GM13976 (cell line): ENCODE measurements around the gene GABRA5.

Source experiments
- DNase-seq: peaks from one replicate; pipeline ENCODE4 v3.0.0; 2012; ENCODE audit warnings: low spot score
- in situ Hi-C: fragments of 300-500 bp; cut with MboI; formaldehyde crosslinking; loops from one replicate; pipeline ENCODE4 v1.12.0; 2022; ENCODE audit warnings: low sequenced_read_pairs, mixed read lengths, inconsistent platforms; ENCODE audit not compliant: unreplicated experiment
- TF ChIP-seq, protein P1 (sequence below): IDR thresholded peaks from 2 replicates; pipeline ENCODE4 v1.5.1; 2012; ENCODE audit warnings: borderline replicate concordance, mild to moderate bottlenecking; ENCODE audit not compliant: insufficient read depth; ENCODE audit errors: extremely low read depth, missing control alignments, control extremely low read depth

The GABRA5 gene

DNA sequence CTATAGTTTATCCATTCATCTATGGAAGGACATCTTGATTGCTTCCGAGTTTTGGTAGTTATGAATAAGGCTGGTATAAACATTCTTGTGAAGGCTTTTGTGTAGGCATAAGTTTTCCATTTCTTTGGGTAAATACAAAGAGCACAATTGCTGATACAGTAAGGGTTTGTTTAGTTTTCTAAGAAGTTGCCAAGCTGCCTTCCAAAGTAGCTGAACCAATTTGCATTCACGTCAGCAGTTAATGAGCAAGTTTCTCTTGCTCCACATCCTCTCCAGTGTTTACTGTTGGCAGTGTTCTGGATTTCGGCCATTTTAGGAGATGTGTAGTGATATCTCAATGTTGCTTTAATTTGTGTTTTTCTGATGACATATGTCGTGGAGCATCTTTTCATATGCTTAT is 34.2 kb downstream of the GABRA5 start:
- TF ChIP-seq, protein P1, sequence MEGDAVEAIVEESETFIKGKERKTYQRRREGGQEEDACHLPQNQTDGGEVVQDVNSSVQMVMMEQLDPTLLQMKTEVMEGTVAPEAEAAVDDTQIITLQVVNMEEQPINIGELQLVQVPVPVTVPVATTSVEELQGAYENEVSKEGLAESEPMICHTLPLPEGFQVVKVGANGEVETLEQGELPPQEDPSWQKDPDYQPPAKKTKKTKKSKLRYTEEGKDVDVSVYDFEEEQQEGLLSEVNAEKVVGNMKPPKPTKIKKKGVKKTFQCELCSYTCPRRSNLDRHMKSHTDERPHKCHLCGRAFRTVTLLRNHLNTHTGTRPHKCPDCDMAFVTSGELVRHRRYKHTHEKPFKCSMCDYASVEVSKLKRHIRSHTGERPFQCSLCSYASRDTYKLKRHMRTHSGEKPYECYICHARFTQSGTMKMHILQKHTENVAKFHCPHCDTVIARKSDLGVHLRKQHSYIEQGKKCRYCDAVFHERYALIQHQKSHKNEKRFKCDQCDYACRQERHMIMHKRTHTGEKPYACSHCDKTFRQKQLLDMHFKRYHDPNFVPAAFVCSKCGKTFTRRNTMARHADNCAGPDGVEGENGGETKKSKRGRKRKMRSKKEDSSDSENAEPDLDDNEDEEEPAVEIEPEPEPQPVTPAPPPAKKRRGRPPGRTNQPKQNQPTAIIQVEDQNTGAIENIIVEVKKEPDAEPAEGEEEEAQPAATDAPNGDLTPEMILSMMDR = no peak
- in situ Hi-C loops = no loop called here
- DNase-seq = no peak

DNA sequence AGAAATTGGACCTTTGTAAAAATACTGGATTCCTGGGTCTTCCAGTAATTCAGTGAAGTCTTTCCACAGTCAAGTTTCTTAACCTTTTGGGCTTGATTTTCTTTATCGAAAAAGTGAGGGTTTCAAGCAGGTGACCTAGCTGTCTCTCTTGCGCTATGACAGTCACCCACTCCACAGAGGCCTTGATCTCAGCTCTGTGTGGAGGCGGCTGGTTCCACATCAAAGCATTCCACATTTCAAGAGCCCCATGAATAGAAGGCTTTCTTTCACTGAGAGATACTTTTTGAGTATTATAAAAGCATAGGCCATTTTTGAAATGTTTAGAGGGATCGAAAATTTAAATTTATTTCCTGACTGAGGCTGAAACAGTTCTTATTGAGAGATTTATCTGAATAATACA is 43.9 kb downstream of the GABRA5 start:
- in situ Hi-C loops = no loop called here
- no peak for DNase-seq
- TF ChIP-seq, protein P1 = no peak

DNA sequence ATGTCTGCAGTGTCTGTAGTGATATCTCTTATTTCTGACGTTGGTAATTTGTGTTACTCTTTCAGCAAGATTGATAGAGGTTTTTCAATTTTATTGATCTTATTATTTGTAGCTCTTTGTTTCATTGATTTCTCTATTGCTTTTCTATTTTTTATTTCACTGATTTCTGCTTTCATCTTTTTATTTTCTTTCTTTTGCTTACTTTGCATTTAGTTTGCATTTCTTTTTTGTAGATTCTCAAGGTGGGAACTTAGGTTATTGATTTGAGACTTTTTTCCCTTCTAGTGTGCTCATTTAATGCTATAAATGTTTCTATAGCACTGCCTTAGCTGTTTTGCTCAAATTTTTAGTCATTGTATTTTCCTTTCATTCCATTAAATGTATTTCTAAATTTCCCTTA is 54.6 kb downstream of the GABRA5 start:
- no peak for DNase-seq
- TF ChIP-seq, protein P1 = no peak
- in situ Hi-C loops = no loop called here

DNA sequence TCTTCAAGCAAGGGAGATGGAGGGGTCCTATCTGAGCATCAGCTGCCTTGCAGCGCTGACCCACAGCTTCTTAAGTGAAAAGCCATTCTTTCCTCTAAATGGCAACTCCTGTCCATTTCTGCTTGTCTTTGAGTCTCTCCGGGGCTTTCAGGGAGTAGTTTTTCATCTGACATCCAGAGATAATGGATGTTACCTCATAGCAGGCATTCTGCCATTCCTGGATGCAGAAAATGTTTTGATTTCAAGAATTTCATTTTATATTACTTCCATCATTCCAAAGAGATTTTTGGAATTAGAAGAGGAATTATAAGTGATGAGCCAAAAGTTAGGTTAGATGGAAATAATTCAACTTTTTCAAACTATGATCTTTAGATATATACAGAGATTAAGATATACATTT is 59.2 kb downstream of the GABRA5 start:
- no peak for DNase-seq

DNA sequence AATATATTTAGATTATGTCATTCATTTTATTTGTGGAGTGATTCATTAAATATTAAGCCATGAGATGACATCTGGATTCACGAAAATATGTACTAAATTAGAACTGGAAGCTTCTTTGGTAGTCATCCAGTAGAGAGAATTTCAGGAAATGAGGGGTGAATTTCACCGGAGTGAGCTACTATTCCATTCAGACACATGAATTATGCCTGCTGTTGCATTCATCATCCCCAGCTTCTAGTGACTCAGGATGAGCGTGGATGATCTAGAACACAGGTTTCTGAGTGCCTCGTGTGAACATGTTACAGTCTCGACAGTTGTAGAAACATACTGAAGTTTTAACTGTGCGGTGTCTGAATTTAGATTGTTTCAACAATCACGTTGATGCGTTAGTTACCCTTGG is 61.2 kb downstream of the GABRA5 start:
- DNase-seq = no peak
- in situ Hi-C loops = no loop called here
- TF ChIP-seq, protein P1 = no peak

More for the DNA sequence above, 59.2 kb downstream of the GABRA5 start:
- TF ChIP-seq, protein P1 = no peak
- in situ Hi-C loops = no loop called here

DNA sequence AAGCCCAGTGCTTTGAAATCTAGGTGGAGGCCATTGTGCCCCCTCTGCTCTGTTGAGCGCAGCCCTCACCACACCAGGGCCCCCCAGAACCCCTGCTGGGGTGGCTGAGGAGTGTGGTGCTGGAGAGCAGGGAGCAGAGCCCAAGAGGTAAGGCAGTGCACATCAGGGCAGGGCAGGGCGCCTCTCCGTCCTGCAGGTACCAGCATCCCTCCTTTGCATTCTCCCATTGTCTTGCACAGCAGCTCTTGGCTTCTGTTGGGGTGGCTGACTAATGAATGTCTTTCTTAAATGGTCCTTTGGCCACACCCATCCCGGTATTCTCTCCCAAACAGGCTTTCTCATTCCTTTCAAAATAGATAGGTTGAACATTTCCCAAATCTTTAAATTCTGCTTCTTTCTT is 62.7 kb downstream of the GABRA5 start:
- in situ Hi-C loops = no loop called here
- DNase-seq = no peak
- TF ChIP-seq, protein P1 = no peak

DNA sequence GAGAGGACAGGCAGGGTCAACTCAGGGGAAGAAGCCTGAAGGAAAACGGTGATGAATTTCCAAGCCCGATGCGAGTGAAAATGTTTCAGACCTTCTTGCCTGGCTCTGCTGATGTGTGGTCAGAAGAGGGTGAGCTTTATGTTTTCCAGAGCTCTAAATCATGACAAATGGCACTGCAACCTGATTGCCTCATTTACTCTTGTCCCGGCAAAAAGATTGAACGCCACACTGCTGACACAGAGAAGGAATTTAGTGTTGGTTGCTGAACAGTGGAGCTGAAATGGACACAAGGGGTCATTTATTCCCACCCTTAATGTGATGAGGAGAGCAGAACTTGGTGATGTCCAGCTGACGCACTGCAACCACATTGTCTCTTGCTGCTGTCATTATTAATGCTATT is 68.0 kb downstream of the GABRA5 start:
- no peak for DNase-seq
- TF ChIP-seq, protein P1 = no peak
- in situ Hi-C loops = no loop called here
